Activated gamma-delta T cell treated with Interleukin-2 at 50 U/mL for 16 hours (primary cell): ENCODE measurements around the gene GALNTL6.

Source experiments
- DNase-seq: peaks from one replicate; pipeline ENCODE4 v3.0.0-alpha.2; 2020

The GALNTL6 gene

GRCh38 chr4:172596206-172596605 lies 783.0 kb downstream of the GALNTL6 start:
- no peak for DNase-seq

DNA sequence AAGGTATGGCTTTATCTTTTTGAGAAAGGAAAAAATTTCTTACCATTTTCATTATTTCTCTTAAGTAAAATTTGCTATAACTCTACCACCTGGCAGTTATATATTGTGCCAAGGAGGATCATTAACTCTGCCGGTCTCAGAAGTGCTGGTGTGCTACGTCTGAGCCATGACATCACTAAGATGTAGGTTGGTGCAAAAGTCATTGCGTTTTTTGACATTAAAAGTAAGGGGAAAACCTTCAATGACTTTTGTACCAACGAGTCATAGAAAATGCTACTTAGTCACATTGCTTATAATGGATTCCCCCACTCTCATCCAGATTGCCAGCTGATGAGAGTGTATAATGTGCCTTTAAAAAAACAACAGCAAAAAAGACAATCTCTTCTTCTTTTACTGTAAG lies 786.4 kb downstream of the GALNTL6 start:
- DNase-seq = no peak

- DNase-seq = no peak
Observed at GRCh38 chr4:172601195-172601594, 788.0 kb downstream of the GALNTL6 start.

DNA sequence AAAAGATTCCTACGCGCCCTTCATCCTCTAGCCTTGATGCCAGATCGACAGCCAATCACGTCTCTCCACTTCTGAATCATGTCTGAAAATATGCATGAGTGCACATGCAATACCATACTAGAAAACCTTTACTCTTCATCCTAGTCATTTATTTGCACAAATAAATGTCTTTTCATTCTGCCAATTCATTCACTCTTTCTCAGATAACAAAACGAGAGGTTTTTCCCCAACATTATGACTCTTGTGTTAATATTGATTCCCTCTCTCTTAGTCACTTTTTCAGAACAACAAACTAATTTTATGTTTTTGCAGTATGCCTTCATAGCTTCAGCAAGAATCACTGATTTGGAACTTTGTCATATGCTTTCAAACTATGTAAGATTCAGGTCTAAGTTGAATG lies 806.0 kb downstream of the GALNTL6 start:
- DNase-seq = no peak

DNA sequence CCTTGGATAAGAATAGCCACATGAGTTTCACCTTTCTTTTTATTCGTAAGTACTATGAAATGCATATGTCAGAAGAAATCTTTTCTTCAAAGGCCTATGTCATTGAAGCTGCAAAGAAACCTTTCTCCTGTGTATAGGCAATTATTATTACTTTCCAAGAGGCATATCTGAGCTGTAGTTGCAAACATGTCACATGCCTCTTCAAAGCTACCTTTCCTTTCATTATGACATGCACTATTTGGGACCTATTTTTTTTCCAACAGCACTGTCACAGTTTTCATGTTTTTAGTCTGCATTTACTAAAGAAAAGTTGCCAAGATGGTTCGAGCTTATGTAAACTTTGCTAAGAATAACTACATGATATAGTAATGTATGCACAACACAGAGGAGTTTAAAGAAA lies 806.6 kb downstream of the GALNTL6 start:
- DNase-seq = no peak

DNA sequence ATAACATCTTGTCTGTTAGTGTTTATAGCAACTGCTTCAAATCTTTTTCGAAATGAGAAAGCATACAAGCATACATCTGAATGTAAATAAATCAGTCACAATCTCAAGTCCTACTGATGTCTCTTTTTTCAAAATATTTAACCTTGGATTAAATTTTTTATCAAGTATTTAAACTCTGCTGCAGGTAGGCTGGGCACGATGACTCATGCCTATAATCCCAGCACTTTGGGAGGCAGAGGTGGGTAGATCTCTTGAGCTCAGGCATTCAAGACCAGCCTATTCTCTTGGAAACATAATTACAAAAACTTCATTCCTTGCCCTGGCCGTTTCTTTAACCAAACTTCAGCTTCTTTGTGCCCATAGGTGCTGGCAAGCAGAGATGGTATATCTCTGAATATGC lies 815.1 kb downstream of the GALNTL6 start:
- DNase-seq = no peak

- DNase-seq = no peak
Observed at GRCh38 chr4:172630280-172630679, 817.1 kb downstream of the GALNTL6 start.

- DNase-seq = no peak
Observed at GRCh38 chr4:172631832-172632231, 818.6 kb downstream of the GALNTL6 start.

GRCh38 chr4:172648471-172648870 lies 835.3 kb downstream of the GALNTL6 start:
- DNase-seq = no peak

GRCh38 chr4:172649143-172649542 lies 835.9 kb downstream of the GALNTL6 start:
- DNase-seq = no peak

GRCh38 chr4:172650758-172651530 lies 837.7 kb downstream of the GALNTL6 start:
- no peak for DNase-seq

- no peak for DNase-seq
Observed at GRCh38 chr4:172651961-172652360, 838.8 kb downstream of the GALNTL6 start.

- no peak for DNase-seq
Observed at GRCh38 chr4:172652369-172652768, 839.2 kb downstream of the GALNTL6 start.

DNA sequence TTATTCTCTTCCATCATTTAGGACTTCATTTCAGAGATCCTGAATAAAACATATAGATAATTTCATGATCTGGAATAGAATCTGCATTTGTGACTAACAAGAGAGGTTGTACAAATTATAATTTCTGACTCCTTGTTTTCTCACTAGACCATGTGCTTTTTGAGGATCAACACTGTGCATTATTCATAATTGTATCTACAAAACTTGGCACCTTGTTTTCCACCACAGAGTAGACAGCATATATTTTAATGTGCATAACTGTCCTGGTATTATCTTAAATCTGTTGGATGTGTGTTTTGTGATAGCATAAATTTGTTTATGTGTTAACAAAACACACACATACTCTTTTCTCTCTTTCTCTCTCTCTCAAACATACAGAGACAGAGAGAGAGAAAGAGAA lies 840.5 kb downstream of the GALNTL6 start:
- DNase-seq = no peak

GRCh38 chr4:172654457-172654856 lies 841.3 kb downstream of the GALNTL6 start:
- no peak for DNase-seq

DNA sequence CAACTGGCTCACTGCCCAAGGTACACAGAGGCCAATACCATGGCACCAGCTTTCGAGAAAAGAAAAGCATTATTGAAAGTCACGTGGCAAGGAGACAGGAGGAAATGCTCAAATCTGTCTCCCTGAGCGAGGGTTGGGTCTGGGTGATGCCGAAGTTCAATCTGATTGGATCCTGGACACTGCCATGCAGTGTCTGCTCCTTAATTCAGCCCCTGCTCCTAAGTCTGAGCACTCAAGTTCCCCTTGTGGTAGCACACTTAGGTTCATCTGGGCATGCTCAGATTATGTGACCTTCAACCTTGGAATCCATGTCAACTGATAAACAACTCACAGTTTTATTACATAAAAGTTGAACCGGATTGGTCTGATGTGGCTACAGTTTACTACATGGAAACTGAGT lies 842.9 kb downstream of the GALNTL6 start:
- DNase-seq = no peak

DNA sequence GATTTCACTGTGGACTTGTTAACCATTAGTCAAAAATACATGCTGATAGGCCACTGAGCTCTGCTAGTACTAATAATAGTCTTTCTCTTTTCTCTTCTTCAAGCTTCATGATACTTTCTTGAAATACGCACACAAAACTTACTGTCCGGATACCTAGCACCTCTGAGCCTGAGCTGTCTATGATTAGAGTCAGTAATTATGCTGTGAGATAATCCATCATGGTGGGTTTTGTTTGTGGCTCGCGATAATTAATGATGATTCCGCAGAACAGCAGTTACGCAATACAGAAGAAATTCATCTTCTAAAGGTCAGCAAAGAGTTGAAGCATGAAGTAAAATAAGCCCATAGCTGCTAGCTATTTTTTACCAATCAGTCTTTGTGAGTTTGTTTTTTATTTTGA lies 843.9 kb downstream of the GALNTL6 start:
- DNase-seq = no peak

DNA sequence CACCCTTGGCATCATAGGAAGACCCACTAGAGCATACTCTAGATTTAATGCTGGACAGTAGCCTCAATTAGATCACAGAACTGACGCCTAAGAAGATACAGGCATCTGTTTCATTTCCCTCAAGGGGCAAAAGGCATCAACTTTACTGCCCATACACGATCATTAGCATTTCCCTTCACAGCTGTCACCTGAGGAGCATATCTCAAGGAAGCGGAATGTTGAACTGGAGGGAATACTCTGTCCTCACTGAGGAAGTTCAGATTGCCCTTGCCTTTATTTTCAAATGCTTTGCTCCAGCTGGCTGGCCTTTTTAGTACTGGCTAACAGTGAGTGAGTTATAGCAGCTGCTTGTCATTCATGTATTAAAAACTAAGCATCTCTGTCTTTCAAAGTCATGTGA lies 847.0 kb downstream of the GALNTL6 start:
- DNase-seq = no peak

GRCh38 chr4:172662113-172662512 lies 848.9 kb downstream of the GALNTL6 start:
- DNase-seq = no peak

- no peak for DNase-seq
Observed at GRCh38 chr4:172666711-172667368, 853.6 kb downstream of the GALNTL6 start.

- DNase-seq = no peak
Observed at GRCh38 chr4:172674811-172675210, 861.6 kb downstream of the GALNTL6 start.

DNA sequence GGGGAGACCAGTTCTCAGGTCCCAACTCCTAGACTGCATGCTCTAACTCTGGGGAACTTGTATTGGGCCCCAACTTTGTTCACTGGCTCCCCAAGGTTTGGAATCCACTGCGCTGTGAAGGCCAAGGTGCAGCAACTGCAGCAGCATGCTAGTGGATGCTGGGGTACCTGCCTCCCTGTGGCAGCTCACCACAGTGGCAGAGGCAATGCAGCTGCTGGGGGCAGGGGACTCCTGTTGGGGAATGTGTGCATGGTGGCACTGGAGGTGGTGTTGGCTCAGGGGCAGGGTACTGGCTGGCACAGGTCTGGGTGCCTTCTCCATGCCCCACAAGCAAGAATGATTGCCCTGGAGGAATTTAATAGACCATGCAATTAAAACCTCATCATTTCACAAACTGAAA lies 862.0 kb downstream of the GALNTL6 start:
- no peak for DNase-seq

DNA sequence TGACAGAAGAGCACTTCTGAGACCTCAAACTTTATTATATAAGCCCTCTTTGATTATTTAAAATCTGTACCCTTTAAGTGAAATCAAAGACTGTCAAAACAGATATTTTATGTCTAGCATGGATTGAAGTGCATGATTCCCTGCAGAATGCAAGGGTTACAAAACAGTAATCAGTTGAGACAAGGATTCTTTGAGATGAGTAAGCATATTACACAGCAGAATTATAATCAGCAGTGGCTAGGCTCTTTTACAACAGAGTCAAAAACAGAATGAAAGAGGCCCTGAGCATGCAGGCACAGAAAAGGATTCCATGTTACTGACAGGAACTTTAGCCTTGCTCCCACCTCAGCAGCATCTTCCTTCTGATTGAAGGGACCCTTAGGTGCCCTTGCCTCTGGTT lies 867.5 kb downstream of the GALNTL6 start:
- no peak for DNase-seq

GRCh38 chr4:172683021-172683420 lies 869.8 kb downstream of the GALNTL6 start:
- no peak for DNase-seq

GRCh38 chr4:172686021-172686420 lies 872.8 kb downstream of the GALNTL6 start:
- DNase-seq = no peak
